ENCODE results near the gene APOL6.

APOL6 gene

DNA sequence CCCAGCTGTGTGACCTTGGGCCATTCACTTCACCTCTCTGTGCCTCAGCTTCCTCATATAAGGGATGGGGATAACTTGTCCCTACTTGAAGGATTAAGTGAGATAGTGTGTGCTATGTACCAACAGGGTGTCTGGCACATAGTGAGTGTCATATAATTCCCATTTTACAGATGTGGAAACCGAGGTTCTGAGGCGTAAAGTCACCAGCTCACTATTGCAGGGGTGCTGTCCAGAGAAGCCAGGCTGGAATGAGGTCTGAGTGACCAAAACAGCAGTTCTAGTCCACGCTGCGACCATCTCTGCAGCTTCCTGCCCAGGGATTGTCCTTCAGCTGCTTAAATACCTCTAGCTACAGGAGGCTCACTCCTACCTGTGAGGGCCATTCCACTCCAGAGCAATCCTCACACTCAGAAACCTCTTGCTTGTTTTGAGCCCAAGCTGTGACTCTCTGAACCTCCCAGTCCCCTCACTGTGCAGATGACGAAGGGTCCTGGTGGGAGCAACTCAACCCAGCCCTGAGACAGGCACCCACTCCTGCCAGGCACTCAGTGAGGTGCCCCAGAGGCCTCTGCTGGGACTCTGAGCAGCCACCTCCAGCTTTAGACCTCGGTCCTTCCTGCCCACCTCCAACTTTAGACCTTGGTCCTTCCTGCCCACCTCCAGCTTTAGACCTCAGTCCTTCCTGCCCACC is 36.9 kb upstream of the APOL6 start:
- no peak overlapping the region for H3K4me3 ChIP-seq (ENCODE audit: low read depth, low read length)
- TF ChIP-seq, protein P1, sequence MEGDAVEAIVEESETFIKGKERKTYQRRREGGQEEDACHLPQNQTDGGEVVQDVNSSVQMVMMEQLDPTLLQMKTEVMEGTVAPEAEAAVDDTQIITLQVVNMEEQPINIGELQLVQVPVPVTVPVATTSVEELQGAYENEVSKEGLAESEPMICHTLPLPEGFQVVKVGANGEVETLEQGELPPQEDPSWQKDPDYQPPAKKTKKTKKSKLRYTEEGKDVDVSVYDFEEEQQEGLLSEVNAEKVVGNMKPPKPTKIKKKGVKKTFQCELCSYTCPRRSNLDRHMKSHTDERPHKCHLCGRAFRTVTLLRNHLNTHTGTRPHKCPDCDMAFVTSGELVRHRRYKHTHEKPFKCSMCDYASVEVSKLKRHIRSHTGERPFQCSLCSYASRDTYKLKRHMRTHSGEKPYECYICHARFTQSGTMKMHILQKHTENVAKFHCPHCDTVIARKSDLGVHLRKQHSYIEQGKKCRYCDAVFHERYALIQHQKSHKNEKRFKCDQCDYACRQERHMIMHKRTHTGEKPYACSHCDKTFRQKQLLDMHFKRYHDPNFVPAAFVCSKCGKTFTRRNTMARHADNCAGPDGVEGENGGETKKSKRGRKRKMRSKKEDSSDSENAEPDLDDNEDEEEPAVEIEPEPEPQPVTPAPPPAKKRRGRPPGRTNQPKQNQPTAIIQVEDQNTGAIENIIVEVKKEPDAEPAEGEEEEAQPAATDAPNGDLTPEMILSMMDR (IDR thresholded peaks at IDR 0.05; ENCODE audit: borderline replicate concordance, insufficient read depth, low read depth, low read length), result no peak

DNA sequence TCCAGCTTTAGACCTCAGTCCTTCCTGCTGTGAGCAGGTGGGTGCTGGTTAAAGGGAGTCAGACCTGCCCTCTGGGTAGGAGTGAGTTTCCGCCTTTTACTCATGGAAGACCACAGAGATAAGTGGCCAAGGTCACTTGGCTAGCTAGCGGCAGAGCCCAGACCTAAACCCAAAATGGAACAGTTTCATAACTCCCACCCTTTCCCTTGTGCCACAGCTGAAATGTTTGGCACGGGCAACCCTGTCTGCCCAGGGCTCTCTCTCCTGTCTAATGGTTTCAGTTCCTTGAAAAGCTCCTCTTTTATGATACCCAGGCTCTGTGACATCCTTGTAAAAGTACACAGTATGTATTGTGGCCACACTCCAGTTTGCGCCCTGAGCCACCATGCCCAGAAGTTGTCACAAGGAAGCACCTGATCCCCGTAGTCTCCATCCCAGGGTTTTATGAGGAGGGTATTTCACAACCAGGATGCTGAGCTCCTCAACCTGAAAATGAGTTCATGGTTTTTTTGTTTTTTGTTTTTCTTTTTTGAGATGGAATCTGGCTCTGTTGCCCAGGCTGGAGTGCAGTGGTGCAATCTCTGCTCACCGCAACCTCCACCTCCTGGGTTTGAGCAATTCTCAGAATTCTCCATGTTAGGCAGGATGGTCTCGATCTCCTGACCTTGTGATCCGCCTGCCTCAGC is 36.2 kb upstream of the APOL6 start:
- TF ChIP-seq, protein P1 (IDR thresholded peaks at IDR 0.05; ENCODE audit: borderline replicate concordance, insufficient read depth, low read depth, low read length), result no peak
- no peak overlapping the region for H3K4me3 ChIP-seq (ENCODE audit: low read depth, low read length)

- H3K4me3 ChIP-seq (ENCODE audit: low read depth, low read length), result no peak overlapping the region
- TF ChIP-seq, protein P1 (IDR thresholded peaks at IDR 0.05; ENCODE audit: borderline replicate concordance, insufficient read depth, low read depth, low read length), result no peak
Observed at GRCh38 chr22:35612903-35613302, 35.3 kb upstream of the APOL6 start.

GRCh38 chr22:35614404-35614803 is 33.8 kb upstream of the APOL6 start:
- TF ChIP-seq, protein P1 (IDR thresholded peaks at IDR 0.05; ENCODE audit: borderline replicate concordance, insufficient read depth, low read depth, low read length), result no peak
- H3K4me3 ChIP-seq (ENCODE audit: low read depth, low read length), result no peak overlapping the region

DNA sequence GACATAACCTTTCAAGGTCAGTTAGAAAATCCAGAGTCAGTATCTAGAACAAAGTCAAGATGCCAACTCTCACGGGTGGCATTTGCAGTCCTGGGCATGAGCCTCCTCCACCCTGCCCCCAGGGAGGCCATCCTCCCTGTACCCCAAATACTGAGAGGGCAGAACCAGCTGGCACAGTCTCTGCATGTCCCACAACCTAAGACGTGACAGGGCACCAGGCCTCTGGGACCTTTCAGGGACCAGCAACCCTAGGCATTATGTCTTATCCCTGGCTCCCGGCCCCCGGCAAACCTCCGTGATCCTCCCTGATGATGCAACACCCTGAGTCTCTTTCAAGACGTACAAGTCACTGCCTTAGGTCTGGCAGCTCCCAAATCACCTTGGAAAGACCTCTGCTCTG is 33.1 kb upstream of the APOL6 start:
- no peak overlapping the region for H3K4me3 ChIP-seq (ENCODE audit: low read depth, low read length)
- TF ChIP-seq, protein P1 (IDR thresholded peaks at IDR 0.05; ENCODE audit: borderline replicate concordance, insufficient read depth, low read depth, low read length), result no peak

DNA sequence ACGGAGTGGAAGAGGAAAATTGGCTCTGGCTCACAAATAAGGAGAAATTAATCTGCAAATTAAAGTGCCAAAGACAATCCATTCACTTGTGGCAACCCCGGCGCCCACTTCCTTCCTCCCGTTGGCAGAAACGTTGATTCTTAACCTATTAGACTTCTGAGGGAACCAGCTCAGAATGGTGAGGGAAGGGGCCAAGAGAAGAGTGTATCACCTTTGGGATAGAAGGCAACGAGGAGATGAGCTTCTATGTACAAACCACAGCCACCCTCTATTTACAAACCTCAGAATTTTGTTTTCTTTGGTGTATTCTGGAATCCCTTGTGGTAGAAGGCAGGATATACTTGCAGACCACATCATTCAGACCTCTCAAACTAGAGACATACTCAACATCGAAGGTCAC is 32.2 kb upstream of the APOL6 start:
- TF ChIP-seq, protein P1 (IDR thresholded peaks at IDR 0.05; ENCODE audit: borderline replicate concordance, insufficient read depth, low read depth, low read length), result no peak
- no peak overlapping the region for H3K4me3 ChIP-seq (ENCODE audit: low read depth, low read length)

All from GM12875 (cell line).